T1000 (cell line): ENCODE results near the gene BABAM1.

ENCODE experiments used
- DNase-seq: peaks from one replicate; lab custom pipeline; 2025; ENCODE audit warnings: mixed read lengths; lab: John Stamatoyannopoulos, UW

BABAM1 gene

DNA sequence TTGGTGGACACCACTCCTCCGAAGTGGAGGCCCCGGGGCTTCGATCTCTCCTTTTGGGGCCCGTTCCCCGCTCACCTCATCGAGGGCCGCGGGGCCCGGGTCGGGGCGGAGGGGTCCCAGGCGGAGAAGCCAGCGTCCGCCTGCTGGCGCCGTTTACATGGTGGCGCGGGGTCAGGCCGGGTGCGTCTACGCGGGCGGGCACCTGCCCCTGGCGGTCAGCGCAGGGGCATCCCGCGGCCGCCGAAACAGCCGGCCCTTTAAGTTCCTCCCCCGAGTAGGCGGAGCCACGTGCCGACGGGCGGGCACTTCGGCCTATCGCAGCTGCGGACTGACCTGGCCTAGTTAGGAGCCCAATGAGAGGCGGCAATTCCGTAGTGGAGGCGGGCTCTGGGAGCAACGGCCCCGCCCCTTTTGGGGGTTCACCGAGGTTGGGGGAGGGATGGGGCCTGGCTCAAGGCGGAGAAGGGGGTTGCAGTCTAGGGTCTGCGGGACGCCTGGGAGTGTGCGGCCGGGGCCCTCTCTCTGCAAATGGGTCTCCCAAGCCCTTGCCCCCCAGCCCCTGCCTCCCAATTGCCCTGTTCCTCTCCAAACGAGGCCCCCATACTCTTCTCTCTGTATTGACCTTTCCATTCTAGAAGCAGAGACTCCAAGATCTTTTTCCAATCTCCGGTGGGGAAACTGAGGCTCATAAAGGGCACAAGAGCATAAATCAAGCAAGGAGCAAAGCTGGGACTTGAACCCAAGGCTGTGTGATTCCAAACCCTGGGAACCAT lies 36.1 kb downstream of the BABAM1 start, which contains the start of gene ABHD8:
ABHD8 (minus strand) TSS at position 259 of the 773 bp plus-strand sequence. CDS start 1,809 bp downstream, outside the sequence.
- peak; percentile 94 for DNase-seq

DNA sequence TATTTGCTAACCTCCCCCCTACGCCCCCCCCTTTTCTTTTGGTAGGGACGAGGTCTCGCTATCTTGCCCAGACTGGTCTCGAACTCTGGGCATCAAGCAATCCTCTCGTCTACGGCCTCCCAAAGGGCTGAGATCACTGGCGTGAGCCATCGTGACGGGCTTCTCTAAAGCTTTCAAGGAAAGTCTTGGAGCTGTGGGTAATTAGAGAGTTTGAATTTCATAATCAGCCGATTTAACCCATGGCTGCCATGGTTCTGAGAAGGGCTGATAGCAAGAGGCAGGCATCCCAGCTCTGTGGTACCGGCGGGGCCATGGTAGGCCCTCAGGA lies 36.7 kb downstream of the BABAM1 start:
- no peak for DNase-seq

DNA sequence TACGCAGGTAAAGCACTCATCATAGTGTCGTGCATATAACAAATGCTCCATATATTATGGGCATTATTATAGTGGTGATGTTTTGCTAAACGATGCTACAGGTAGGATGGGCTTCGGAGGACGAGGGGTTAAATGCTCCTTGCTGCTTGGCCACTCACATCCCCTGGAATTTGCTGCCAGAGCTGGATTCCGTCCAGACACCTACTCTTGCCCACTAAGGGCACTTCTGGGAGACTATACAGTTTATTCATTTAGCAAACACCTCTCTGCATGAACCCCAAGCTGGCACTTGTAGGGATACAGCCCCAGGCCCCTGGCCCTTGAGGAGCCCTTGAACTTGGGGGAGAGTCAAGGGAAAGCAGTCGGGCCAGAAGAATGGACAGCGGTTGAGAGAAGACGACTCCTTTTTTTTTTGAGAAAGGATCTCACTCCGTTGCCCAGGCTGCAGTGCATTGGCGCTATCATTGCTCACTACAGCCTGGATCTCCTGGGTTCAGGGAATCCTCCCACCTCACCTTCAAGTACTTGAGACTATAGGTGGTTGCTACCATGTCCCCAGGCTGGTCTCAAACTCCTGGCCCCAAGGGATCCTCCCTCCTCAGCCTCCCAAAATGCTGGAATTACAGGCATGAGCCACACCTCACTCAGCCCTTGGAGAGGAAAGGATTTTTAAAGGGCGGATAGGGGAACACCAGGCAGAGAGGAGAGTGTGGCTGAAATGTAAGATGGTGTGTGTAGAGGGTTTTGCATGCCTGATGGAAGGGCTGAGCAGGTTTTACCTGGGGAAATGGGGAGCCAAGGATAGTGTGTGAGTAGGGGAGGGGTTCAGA lies 37.4 kb downstream of the BABAM1 start:
- DNase-seq = no peak

DNA sequence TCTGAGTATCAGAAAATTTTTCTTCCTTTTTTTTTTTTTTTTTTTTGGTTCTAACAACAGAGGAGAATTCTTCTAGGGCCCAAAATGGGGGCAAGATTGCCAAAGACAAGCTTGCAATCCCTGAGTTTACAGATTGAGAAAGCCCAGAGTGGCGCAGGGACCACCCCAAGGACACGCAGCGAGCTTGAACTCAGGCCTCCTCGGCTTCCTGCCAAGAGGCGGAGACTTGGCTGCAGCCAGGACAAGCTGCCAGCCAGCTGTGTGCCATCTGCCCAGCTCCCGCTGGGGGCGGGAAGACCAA lies 37.9 kb downstream of the BABAM1 start:
- DNase-seq = no peak

DNA sequence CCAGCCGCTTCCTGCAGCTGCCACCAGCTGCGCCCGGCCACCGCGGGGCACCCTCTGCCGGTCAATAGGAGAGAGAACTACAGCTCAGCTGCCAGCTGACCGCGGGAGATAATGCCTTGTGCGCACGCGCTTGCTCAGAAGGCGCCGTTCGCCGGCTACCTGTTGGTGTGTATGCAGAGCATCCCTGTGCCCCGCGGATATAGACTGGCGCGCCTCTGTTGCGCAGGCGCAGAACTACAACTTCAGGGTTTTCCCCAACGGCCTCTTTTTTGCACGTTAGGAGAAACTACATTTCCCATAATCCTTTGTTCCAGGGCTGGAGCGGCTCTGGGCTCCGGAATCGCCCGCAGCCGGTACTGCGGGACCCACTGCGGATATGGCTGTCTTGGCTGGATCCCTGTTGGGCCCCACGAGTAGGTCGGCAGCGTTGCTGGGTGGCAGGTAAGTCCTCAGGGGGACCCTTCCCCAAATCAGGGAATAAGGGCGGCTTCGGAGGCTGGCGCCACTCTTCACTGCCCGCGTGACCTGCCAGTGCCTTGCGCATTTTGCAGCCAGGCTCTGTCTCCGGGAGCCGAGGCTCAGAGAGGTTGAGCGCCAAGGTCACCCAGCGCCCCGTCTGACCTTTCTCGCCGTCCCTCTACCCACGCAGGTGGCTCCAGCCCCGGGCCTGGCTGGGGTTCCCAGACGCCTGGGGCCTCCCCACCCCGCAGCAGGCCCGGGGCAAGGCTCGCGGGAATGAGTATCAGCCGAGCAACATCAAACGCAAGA lies 38.5 kb downstream of the BABAM1 start, which contains the start of gene MRPL34:
MRPL34 (plus strand) TSS at position 356 of the 768 bp plus-strand sequence; CDS start at position 377, 21 bp downstream.
- DNase-seq = peak; percentile 98

- DNase-seq = no peak
Measured at GRCh38 chr19:17306285-17306714, 39.1 kb downstream of the BABAM1 start.

DNA sequence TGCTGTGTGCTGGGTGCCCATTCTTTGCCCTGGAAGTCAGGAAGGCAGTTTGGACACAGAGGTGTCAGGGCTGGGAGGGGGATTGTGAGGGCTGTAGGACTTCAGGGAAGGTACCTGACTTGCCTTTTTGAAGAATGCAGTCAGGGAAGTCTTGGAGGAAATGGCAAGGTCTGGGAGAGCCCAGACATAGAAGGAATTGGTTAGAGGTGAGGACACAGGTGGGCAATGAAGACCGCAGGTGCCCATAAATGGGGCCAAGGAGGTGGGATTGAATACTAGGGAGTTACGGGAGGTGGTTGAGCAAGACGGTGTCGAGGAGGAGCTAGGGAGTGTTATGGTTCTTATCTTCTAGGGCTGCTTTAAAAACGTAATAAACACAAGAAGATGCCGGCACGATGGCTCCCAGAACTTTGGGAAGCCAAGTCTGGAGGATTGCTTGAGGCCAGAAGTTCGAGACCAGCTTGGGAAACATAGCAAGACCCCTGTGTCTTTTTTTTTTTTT lies 40.7 kb downstream of the BABAM1 start:
- no peak for DNase-seq

GRCh38 chr19:17309198-17309964 lies 42.1 kb downstream of the BABAM1 start, which contains the start of gene DDA1:
TSS of gene DDA1 (plus strand) at chr19:17309563. CDS start at chr19:17309655, 92 bp downstream.
- DNase-seq = peak; percentile 97

GRCh38 chr19:17309965-17310461 lies 42.8 kb downstream of the BABAM1 start:
- no peak for DNase-seq

GRCh38 chr19:17311455-17312188 lies 44.4 kb downstream of the BABAM1 start:
- peak; percentile 62 for DNase-seq

DNA sequence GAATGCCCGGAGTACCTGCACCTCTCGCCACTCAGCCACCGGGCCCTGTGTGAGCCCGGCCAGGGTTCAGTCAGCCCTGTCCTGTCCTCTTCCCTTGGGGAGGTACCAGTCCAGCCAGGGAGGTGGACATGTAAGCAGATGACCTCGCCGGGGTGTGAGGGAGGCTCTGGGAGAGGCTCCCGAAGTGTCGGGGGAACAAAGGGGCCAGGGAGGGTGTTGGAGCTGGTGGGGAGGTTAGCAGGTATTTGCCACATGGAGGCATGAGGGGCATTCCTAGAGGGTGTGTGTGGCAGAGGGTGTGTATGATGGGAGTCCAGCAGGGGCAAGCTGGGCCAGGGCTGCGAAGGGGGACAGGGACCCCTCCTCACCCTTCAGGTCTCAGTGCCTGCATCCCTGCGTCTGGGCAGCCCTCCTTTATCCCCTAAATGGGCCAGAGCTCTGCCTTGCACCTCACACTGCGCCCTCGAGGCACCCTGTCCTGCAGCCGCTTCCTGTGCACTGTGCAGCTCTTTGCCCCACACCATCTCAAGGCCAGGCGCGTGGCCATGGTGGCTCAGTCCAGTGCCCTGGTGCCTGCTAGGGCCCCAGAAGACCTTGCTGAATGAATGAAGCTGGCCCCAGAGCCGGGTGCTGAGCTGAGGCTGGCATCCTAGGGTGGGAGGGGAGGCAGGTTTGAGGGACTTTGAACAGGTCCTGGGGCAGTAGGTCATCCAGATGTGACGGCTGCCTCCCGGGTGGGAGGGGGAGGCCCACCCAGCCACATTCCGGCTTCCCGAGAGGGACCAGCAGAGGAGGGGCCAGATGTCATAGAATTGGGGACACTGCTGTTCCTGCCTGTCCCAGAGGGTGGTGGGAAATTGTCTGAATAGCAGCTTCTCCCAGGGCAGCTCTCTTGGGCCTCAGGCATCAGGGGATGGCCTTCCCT lies 45.2 kb downstream of the BABAM1 start:
- no peak for DNase-seq

GRCh38 chr19:17314007-17314593 lies 46.9 kb downstream of the BABAM1 start:
- DNase-seq = no peak

- no peak for DNase-seq
Measured at GRCh38 chr19:17318966-17319365, 51.7 kb downstream of the BABAM1 start.

DNA sequence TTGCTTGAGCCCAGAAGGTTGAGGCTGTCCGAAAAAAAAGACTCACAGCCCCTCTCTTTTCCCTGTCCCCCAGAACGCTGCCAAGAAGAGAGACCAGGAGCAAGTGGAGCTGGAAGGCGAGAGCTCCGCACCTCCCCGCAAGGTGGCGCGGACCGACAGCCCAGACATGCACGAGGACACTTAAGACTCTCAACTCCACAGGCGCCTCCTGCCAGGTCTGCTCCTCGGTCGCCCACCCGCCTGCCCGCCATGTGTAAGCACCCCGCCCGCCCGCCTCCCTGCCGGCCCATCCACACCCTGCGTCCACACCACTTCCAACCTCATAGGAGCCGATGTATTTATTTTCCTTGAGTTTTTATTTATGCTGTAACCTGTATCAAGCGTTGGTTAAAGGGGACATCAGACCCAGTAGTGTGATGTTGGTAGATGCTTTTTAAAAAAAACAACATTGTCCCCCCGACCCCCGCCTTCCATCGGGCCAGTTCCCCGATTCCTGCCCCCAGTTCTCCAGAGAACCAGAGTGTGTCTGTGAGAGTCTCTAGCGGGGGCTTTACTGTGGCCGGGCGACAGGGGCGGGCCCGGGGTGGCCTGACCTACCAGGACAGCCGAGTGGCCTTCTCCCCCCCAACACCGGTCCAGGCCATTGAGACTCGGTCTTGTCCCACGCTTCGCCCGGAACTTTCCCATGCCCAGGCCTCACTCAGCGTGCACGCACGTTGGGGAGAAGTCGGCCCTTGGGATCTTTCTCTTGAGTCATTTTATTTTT lies 52.4 kb downstream of the BABAM1 start:
- no peak for DNase-seq

DNA sequence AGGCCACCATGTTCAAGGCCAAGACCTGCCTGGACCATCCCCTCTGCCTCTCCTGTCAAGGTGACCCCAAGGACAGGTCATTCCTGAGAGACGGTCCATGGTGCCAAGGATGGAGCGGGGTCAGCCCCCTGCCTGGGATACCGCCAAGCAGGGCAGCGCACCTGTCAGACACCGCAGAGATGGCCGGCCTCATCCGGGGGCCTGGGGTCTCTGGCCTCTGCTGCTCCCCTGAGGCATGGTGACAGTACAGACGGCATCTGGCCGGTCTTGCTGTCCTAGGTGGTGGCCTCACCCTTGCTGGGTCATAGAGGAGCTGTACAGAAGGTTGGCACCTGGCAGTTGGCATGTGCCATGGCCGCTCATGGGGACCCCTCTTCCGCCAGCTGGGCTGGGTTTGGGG lies 53.2 kb downstream of the BABAM1 start:
- DNase-seq = no peak

DNA sequence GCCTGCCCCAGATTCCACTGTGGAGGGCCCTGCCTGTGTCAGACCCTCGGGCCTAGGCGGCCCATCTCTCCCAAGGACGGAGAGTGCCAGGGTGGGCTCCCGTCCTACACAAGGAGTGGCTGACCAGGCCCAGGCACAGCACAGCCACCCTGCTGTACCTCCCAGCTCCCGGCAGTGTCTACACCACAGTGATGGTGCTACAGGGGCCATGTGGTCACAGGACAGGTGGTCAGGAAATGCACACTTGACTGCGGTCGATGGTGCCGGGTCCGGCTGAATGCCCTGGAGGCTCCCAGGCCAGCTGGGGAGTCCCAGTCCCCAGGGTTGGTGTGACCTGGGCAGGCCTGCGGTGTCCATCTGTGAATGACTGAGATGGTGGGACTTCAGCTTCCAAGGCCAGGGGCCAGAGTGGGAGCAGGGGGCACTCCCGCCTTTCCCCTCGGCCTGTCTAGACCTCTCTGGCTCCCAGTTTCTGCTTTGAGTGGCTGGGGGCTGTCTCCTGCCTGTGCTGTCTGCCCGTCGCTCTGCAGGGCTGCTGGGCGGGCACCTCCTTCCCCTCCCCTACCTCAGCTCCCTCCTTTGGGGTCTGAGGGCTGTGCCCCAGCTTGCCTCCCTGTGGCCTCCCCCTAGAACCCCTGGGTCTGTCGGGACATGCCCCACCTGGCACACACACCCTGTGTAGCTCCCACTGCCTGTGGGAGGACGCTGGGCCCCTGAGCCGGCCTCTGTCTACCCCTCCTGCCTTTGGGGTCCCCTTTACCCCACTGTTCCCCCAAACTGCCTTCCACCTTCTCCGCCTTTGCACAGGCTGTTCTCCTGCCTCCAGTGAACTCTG lies 54.6 kb downstream of the BABAM1 start:
- DNase-seq = no peak

- no peak for DNase-seq
Measured at GRCh38 chr19:17322854-17323253, 55.6 kb downstream of the BABAM1 start.
